Measurements from ENCODE around the gene C1GALT1.
A peak's percentile ranks its signal among the peaks of the same experiment; 100 is the strongest.

C1GALT1 gene

DNA sequence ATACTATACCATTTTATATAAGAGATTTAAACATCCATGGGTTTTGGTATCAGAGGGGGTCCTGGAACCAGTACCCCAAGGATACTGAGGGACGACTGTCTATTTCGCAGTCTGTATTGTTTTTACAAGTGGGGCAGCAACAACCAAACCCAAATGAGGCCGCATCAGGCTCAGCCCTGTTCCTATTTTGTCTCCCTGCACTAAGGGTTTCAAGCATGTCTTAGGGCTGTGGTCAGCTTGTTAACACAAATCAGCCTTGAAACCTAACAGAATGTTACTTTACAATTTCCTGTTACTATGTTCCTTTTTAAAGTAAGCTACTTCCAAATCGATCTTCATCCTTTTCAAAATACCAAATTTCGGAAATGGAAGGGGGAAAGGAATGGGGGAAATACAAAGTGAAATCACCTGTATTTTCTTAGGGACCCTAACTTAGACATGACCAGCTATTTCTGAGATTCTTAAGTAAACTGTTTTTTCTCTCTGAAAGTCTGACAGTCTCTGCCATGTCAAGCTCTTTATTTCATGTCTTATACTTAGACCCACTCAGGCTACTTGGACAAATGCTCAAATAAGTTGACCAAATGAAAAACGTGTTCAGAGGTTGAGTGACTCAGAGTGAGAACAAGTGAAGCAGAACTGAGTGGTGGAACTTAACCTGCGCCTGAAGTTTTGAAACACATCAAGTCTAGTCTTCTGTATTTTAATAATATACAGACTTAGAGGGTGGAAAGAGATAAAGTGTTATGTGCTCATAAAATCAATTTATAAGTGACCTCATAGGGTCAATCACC lies 75.8 kb downstream of the C1GALT1 start:
- DNase-seq (ENCODE audit: low read depth), result no peak
- TF ChIP-seq, protein P1, sequence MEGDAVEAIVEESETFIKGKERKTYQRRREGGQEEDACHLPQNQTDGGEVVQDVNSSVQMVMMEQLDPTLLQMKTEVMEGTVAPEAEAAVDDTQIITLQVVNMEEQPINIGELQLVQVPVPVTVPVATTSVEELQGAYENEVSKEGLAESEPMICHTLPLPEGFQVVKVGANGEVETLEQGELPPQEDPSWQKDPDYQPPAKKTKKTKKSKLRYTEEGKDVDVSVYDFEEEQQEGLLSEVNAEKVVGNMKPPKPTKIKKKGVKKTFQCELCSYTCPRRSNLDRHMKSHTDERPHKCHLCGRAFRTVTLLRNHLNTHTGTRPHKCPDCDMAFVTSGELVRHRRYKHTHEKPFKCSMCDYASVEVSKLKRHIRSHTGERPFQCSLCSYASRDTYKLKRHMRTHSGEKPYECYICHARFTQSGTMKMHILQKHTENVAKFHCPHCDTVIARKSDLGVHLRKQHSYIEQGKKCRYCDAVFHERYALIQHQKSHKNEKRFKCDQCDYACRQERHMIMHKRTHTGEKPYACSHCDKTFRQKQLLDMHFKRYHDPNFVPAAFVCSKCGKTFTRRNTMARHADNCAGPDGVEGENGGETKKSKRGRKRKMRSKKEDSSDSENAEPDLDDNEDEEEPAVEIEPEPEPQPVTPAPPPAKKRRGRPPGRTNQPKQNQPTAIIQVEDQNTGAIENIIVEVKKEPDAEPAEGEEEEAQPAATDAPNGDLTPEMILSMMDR (IDR thresholded peaks at IDR 0.05; ENCODE audit: low read depth, low read length, missing control alignments), result no peak
- in situ Hi-C loops (cut with HindIII; ENCODE audit: low sequenced_read_pairs), result no loop called here
- no peak overlapping the region for H3K4me3 ChIP-seq (ENCODE audit: low read depth, low read length)

DNA sequence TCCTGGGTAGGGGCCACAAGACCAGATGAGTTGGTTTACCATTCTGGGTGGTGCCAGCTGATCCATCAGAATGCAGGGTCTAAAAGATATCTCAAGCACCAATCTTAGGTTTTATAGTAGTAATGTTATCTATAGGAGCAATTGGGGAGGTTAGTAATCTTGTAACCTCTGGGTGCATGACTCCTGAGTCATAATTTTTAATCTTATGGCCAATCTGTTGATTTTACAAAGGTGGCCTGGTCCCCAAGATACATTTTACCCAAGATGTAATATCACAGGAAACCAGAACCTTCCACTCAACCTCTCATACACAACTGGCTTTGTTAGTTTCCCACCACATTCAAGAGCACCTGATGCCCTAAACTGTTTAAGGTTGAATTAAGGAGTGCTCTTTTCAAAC lies 79.5 kb downstream of the C1GALT1 start:
- in situ Hi-C loops (cut with HindIII; ENCODE audit: low sequenced_read_pairs), result no loop called here
- DNase-seq (ENCODE audit: low read depth), result no peak
- H3K4me3 ChIP-seq (ENCODE audit: low read depth, low read length), result no peak overlapping the region
- TF ChIP-seq, protein P1 (IDR thresholded peaks at IDR 0.05; ENCODE audit: low read depth, low read length, missing control alignments), result no peak

DNA sequence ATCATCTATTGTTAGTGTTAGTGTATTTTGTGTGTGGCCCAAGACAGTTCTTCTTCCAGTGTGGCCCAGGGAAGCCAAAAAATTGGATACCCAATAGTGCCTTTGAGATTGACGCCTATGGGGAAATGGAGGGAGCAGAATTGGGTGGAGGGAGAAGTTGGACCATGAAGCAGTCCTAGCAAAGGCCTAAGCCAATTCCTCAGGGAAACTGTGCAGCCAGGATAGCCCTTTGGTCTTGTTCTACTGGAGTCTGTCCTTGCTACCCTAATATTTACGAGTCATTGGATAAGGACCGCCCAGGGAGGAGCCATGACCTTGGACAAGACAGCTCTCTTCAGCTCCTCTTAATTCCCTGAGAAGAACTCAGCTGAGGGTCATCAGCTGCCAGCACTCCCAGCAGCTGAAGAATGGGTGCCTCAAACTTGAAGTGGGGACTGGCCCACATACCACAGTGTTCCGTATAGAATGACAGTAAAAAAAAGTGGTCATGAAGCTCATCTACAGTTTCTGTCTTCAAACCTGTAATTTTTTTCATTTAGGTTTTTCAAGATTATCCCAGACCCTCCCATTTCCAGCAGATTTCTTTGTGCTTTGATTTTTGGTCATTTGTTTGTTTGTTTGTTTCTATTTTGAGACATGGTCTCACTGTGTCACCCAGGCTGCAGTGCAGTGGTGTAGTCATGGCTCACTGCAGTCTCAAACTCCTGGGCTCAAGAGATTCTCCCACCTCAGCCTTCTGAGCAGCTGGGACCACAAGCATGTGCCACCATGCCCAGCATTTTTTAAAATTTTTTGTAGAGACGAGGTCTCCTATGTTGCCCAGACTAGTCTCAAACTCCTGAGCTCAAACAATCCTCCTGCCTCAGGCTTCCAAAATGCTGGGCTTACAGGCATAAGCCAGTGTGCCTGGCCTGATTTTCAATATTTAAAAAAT lies 81.2 kb downstream of the C1GALT1 start:
- in situ Hi-C loops (cut with HindIII; ENCODE audit: low sequenced_read_pairs), result no loop called here
- no peak for DNase-seq (ENCODE audit: low read depth)
- TF ChIP-seq, protein P1 (IDR thresholded peaks at IDR 0.05; ENCODE audit: low read depth, low read length, missing control alignments), result no peak

GRCh38 chr7:7264306-7265040 lies 82.1 kb downstream of the C1GALT1 start:
- TF ChIP-seq, protein P1 (IDR thresholded peaks at IDR 0.05; ENCODE audit: low read depth, low read length, missing control alignments), result no peak
- DNase-seq (ENCODE audit: low read depth), result no peak
- no peak overlapping the region for H3K4me3 ChIP-seq (ENCODE audit: low read depth, low read length)
- in situ Hi-C loops (cut with HindIII; ENCODE audit: low sequenced_read_pairs), result no loop called here

More for the DNA sequence above, 81.2 kb downstream of the C1GALT1 start:
- H3K4me3 ChIP-seq (ENCODE audit: low read depth, low read length), result no peak overlapping the region

- peak; percentile 20 for DNase-seq (ENCODE audit: low read depth)
- TF ChIP-seq, protein P1 (IDR thresholded peaks at IDR 0.05; ENCODE audit: low read depth, low read length, missing control alignments), result no peak
- H3K4me3 ChIP-seq (ENCODE audit: low read depth, low read length), result no peak overlapping the region
- in situ Hi-C loops (cut with HindIII; ENCODE audit: low sequenced_read_pairs), result no loop called here
These were observed 83.0 kb downstream of the C1GALT1 start for GRCh38 chr7:7265081-7266075.
